Retinal pigment epithelial cell (primary cell): ENCODE data around the gene EXOC3L2.
A peak's percentile ranks its signal among the peaks of the same experiment; 100 is the strongest.

ENCODE experiments used
- DNase-seq: peaks from one replicate; pipeline ENCODE4 v3.0.0-alpha.2; 2010; ENCODE audit warnings: low read depth
- H3K4me3 ChIP-seq: 2 replicates; pipeline ENCODE4 v1.5.1; 2011; ENCODE audit warnings: mild to moderate bottlenecking, low read length, control low read depth, moderate library complexity
- TF ChIP-seq, protein P1 (sequence below): conservative IDR thresholded peaks from 2 replicates; pipeline ENCODE4 v1.5.1; 2011; ENCODE audit warnings: low read depth, low read length, control low read depth, inconsistent platforms

Gene EXOC3L2

DNA sequence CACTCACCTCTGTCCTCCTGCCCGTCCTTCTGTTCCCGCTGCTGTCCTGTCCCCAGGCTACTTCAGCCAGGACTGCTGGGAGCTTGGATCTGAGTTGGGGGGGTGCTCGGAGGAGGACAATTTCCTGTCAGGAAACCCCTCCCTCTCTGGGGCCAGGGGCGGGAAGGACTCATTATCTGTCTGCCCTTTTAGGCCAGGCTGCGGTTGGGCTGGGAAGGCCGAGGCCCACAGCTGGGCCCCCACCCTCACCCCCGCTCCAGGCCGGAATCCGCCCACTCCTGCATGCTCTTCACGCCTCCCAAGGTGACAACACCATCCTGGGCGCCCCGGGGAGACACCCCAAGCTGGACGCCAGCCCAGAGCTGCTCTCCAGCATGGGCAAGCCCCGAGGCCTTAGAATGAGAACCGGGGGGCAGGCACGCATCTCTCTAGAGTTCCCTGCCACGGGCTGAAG, at the start of gene EXOC3L2:
Gene EXOC3L2, minus strand, starts transcription at position 74 of the 454 bp plus-strand sequence. CDS start 6,362 bp downstream, outside the sequence.
- DNase-seq = no peak
- TF ChIP-seq, protein P1, sequence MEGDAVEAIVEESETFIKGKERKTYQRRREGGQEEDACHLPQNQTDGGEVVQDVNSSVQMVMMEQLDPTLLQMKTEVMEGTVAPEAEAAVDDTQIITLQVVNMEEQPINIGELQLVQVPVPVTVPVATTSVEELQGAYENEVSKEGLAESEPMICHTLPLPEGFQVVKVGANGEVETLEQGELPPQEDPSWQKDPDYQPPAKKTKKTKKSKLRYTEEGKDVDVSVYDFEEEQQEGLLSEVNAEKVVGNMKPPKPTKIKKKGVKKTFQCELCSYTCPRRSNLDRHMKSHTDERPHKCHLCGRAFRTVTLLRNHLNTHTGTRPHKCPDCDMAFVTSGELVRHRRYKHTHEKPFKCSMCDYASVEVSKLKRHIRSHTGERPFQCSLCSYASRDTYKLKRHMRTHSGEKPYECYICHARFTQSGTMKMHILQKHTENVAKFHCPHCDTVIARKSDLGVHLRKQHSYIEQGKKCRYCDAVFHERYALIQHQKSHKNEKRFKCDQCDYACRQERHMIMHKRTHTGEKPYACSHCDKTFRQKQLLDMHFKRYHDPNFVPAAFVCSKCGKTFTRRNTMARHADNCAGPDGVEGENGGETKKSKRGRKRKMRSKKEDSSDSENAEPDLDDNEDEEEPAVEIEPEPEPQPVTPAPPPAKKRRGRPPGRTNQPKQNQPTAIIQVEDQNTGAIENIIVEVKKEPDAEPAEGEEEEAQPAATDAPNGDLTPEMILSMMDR = no peak

DNA sequence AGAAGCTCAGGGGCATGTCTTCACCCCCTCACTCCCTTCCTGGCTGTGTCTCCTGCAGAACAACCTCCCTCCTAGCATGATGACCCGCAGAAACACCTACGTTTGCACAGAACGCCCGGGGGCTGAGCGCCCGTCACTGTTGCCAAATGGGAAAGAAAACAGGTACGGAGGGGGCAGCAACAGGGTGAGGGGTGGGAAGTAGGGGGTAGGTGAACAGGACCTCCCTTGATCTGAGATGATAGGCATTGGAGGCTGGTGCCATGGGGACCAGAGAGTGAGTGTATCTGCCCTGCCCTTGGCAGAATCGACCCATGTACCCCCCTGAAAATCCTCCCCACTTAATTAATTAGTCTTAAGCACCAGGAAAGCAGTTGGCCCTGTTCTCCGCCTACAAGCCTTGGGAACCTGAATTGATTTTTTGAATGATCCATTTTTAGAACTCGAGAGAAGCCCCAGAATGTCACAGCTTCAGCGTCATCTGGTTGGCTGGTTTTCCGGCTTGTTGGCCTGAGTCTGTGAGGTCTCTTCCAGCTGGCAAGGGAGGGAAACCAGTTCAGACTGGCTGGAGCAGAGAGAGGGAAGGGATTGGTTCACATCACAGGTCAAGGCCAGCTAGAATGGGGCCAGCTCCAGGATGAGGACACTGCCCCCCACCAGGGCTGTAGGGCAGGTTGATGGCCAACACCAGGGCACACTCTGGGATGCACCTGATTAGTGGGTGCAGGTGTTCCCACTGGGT, 49.3 kb upstream of the EXOC3L2 start:
- no peak overlapping the region for H3K4me3 ChIP-seq
- TF ChIP-seq, protein P1 = no peak
- no peak for DNase-seq

More for the DNA sequence above, at the start of gene EXOC3L2:
- no peak within 1 kb of the TSS for H3K4me3 ChIP-seq

DNA sequence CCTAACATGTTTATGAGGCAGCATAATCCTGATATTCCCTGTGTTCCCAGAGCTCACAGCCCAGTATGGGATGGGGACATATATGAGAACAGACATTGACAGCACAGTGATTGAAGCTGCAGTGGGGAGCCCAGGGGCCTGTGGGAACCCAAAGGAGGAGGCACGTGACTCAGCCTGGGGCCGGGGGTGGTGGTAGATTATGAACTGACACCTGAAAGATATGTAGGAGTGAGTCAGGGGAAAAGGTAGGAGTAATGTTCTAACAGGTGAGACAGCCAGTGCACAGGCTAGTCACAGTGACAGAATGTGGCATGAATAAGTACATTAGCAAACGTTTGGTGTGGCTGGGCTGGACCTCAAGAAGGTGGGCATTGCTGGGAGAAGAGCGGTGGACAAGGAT, 48.5 kb upstream of the EXOC3L2 start:
- TF ChIP-seq, protein P1 = no peak
- no peak for DNase-seq
- H3K4me3 ChIP-seq = no peak overlapping the region

DNA sequence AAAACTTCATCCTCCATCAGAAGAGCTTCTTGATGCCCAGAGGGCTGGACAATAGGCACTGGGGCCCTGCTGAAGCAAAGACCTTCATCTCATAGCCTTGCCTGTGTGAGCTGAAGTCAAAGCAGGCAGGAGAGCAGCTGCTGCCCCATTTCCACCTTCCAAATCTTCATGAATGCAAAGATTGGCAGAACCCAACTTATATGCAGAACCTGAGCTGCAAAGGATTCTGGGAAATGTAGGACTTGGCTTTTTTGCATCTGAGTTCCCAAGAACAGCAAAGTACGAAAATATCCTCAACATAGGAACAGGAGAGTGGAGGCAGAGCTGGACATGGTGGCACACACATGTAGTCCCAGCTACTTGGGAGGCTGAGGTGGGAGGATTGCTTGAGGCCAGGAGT, 46.6 kb upstream of the EXOC3L2 start:
- no peak for DNase-seq
- TF ChIP-seq, protein P1 = no peak
- no peak overlapping the region for H3K4me3 ChIP-seq

DNA sequence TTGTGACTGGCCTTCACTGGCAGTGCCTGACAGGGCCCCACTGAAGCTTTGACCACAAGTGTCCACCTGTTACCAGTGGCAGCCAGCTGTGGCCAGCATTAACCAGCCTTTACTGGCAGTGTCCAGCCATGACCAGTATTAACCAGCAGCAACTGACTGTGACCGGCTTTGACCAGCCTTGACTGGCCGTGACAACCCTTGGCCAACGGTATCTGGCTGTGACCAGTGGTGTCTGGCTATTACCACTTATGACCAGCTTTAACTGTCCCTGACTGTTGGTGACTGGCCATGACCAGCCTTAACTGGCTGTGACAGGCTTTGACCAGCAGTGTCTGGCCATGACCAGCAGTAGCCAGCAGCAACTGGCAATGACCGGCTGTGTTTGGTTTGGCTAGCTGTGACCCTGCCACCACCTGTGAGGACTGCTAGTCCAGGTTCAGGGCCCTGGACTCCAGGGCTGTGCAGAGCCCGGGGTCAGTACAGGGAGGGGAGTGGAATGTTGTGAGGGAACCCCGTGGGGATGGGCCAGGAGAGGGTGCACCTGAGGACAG, 45.2 kb upstream of the EXOC3L2 start:
- no peak for DNase-seq

DNA sequence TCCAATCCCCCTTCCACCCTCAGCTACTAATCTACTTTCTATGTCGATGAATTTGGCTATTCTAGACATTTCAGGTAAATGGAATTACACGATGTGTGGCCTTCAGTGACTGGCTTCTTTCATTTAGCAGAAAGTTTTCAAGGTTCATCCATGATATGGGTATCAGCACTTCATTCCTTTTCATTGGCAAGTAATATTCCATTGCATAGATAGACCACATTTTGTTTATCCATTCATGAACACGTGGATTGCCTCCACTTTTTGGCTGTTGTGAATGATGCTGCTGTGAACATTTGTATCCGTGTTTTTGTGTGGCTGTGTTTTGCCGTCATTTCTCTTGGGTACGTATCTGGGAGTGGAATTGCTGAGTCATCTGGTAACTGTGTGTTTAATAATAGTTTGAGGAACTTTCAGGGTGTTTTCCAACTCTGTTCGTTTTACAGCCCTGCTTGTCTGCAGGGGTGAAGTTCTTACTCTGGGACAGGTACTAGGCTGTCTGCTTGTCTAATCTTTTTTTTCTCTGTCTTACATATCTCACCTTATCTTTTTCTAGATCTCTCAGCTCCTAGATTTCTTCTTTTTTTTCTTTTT, 38.3 kb upstream of the EXOC3L2 start:
- no peak overlapping the region for H3K4me3 ChIP-seq
- no peak for DNase-seq
- TF ChIP-seq, protein P1 = no peak

More for the DNA sequence above, 45.2 kb upstream of the EXOC3L2 start:
- H3K4me3 ChIP-seq = no peak overlapping the region
- TF ChIP-seq, protein P1 = no peak

DNA sequence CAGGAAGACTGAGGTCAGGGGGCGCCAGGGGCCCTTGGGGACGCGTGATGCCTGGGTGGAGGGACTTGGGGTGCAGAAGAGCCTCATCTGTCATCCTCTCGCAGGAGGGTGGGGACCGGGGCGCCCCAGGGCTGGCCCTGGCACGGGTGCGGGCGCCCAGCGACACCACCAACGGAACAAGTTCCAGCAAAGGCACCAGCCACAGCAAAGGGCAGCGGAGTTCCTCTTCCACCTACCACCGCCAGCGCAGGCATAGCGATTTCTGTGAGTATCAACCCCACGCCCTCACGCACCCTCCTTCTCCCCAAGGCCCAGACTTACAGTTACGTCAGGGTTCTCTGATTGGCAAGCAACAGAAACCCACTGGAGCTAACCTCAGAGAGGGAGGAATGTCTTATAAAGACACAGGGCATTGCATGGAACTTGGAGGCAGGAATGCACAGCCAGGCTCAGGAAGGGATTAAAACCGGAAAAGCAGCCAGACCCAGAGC, 35.3 kb upstream of the EXOC3L2 start:
- H3K4me3 ChIP-seq = no peak overlapping the region
- peak; percentile 94 for DNase-seq
- TF ChIP-seq, protein P1 = no peak
